ENCODE results near the gene SLC22A15. TPM values are rescaled to one million over a fixed set of nuclear protein-coding genes. Genes with fewer than 3 reads are reported as not detected.

Gene SLC22A15
- polyA plus RNA-seq, 3 donors, result 3.2 to 33.4 (median 4.5) TPM

GRCh38 chr1:115988953-115989352, 12.6 kb downstream of the SLC22A15 start:
- H3K36me3 Mint-ChIP-seq, result peaks cover 36 to 46% of the 10 kb centered on the region in 2 donors
- peaks cover 100% of the 10 kb centered on the region for H4K20me1 ChIP-seq (ENCODE audit: insufficient read depth, low read length)
- H3K27ac ChIP-seq (ENCODE audit: low read depth in 1 of 2, low read length in 2 of 2), result peak overlapping the region in 1 of 2 donors; percentile 45
- DNase-seq, result no peak
- peaks cover 25 to 41% of the 10 kb centered on the region in 2 donors for H3K36me3 ChIP-seq (replicated peaks in 1 of 2; ENCODE audit: control insufficient read depth in 1 of 2, insufficient read depth in 2 of 2, low read length in 2 of 2)
- no peaks in the 10 kb centered on the region for H3K9me3 ChIP-seq (replicated peaks in 1 of 2; ENCODE audit: control insufficient read depth in 1 of 2, insufficient read depth in 1 of 2, low read length in 2 of 2)
- peaks cover 100% of the 10 kb centered on the region for H3K79me2 ChIP-seq (ENCODE audit: insufficient read depth, low read length)
- no peak overlapping the region for H3K9ac ChIP-seq (ENCODE audit: insufficient read depth, low read length, poor library complexity, severe bottlenecking)
- H2AFZ ChIP-seq (ENCODE audit: insufficient read depth, low read depth, low read length, poor library complexity, severe bottlenecking), result no peak overlapping the region
- intact Hi-C loops (cut with micrococcal nuclease), result loop anchor here in 1 of 2 donors (10.0 kb wide), 1 partner anchor 184 kb away; no protein-coding TSS in a partner anchor
- H3K4me1 ChIP-seq (ENCODE audit: control insufficient read depth in 1 of 2, insufficient read depth in 2 of 2, low read length in 2 of 2), result peaks cover 9 to 10% of the 10 kb centered on the region in 2 donors
- H3K9me3 Mint-ChIP-seq, result peaks cover 0 to 4% (median 2%) of the 10 kb centered on the region in 7 donors
- 92% methylated on average over 1 of the region's 1 CpG for WGBS (ENCODE audit: insufficient coverage)
- no peak overlapping the region for H3K4me3 ChIP-seq (replicated peaks in 1 of 3; ENCODE audit: low read depth in 2 of 3, low read length in 3 of 3)
- peaks cover 37% of the 10 kb centered on the region for H3K4me1 Mint-ChIP-seq
- peaks cover 0 to 2% (median 0%) of the 10 kb centered on the region in 3 donors for H3K27me3 Mint-ChIP-seq (ENCODE audit: low read depth in 3 of 3)
- peak overlapping the region in 4 of 7 donors; percentile 18 to 86 (median 66) for H3K27ac Mint-ChIP-seq
- H3K4me3 Mint-ChIP-seq, result no peak overlapping the region
- TF ChIP-seq CTCF (IDR thresholded peaks at IDR 0.05), result no peak
- no peaks in the 10 kb centered on the region for H3K27me3 ChIP-seq (ENCODE audit: control insufficient read depth in 2 of 2, insufficient read depth in 2 of 2, low read length in 2 of 2)
- no peak overlapping the region for H3K4me2 ChIP-seq (replicated peaks; ENCODE audit: extremely low read depth, low read length, poor library complexity, severe bottlenecking)

GRCh38 chr1:115989699-115990098, 13.4 kb downstream of the SLC22A15 start:
- intact Hi-C loops (cut with micrococcal nuclease), result loop anchor here in 1 of 2 donors (10.0 kb wide), 1 partner anchor 185 kb away; no protein-coding TSS in a partner anchor
- peaks cover 0 to 2% (median 0%) of the 10 kb centered on the region in 3 donors for H3K27me3 Mint-ChIP-seq (ENCODE audit: low read depth in 3 of 3)
- peaks cover 32% of the 10 kb centered on the region for H3K4me1 Mint-ChIP-seq
- peaks cover 0 to 4% (median 2%) of the 10 kb centered on the region in 7 donors for H3K9me3 Mint-ChIP-seq
- H4K20me1 ChIP-seq (ENCODE audit: insufficient read depth, low read length), result peaks cover 100% of the 10 kb centered on the region
- H3K36me3 ChIP-seq (replicated peaks in 1 of 2; ENCODE audit: control insufficient read depth in 1 of 2, insufficient read depth in 2 of 2, low read length in 2 of 2), result peaks cover 33 to 43% of the 10 kb centered on the region in 2 donors
- no peak overlapping the region for H3K4me3 ChIP-seq (replicated peaks in 1 of 3; ENCODE audit: low read depth in 2 of 3, low read length in 3 of 3)
- no peak overlapping the region for H3K4me3 Mint-ChIP-seq
- H3K4me2 ChIP-seq (replicated peaks; ENCODE audit: extremely low read depth, low read length, poor library complexity, severe bottlenecking), result no peak overlapping the region
- no peaks in the 10 kb centered on the region for H3K9me3 ChIP-seq (replicated peaks in 1 of 2; ENCODE audit: control insufficient read depth in 1 of 2, insufficient read depth in 1 of 2, low read length in 2 of 2)
- H3K79me2 ChIP-seq (ENCODE audit: insufficient read depth, low read length), result peaks cover 100% of the 10 kb centered on the region
- peak overlapping the region in 3 of 7 donors; percentile 10 to 79 (median 57) for H3K27ac Mint-ChIP-seq
- no peak overlapping the region for H2AFZ ChIP-seq (ENCODE audit: insufficient read depth, low read depth, low read length, poor library complexity, severe bottlenecking)
- no peak overlapping the region for H3K9ac ChIP-seq (ENCODE audit: insufficient read depth, low read length, poor library complexity, severe bottlenecking)
- DNase-seq, result no peak
- no peaks in the 10 kb centered on the region for H3K27me3 ChIP-seq (ENCODE audit: control insufficient read depth in 2 of 2, insufficient read depth in 2 of 2, low read length in 2 of 2)
- no peak for TF ChIP-seq CTCF (IDR thresholded peaks at IDR 0.05)
- peaks cover 9 to 10% of the 10 kb centered on the region in 2 donors for H3K4me1 ChIP-seq (ENCODE audit: control insufficient read depth in 1 of 2, insufficient read depth in 2 of 2, low read length in 2 of 2)
- H3K27ac ChIP-seq (ENCODE audit: low read depth in 1 of 2, low read length in 2 of 2), result no peak overlapping the region
- WGBS (ENCODE audit: insufficient coverage), result 100% methylated on average over 1 of the region's 3 CpGs
- H3K36me3 Mint-ChIP-seq, result peaks cover 36 to 48% of the 10 kb centered on the region in 2 donors
